ENCODE data around the gene ZNF362. TPM values are rescaled to one million over a fixed set of nuclear protein-coding genes. Genes with fewer than 3 reads are reported as not detected.
A peak's percentile ranks its signal among the peaks of the same experiment; 100 is the strongest.

Gene ZNF362
- total RNA-seq, 1 experiment from 2014 or later, result 26.9 TPM

DNA sequence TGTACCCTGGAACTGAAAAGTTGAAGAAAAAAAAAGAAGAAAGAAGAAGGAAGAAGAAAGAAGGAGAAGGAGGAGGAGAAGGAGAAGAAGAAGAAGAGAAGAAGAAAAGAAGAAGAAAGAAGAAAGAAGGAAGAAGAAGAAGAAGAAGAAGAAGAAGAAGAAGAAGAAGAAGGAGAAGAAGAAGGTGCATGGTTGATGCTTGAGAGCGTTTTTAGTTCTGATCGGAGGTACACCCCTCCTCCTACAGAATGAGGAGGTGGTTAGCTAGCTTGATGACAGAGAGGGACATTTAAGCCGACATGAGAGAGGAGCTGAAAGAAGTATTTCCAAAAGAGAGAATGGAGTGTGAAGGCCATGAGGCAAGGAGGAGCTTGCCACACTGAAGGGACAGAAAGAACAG lies 5.6 kb upstream of the ZNF362 start:
- Mint-ChIP-seq H3K9me3 (ENCODE audit: unreplicated experiment) (peaks cover 10% of the 10 kb centered on the region), H3K4me1 (ENCODE audit: low read depth, unreplicated experiment) (peaks cover 14% of the 10 kb centered on the region), H3K36me3 (ENCODE audit: insufficient read depth, unreplicated experiment) (no peaks in the 10 kb centered on the region), H3K4me3 (ENCODE audit: unreplicated experiment) (no peak overlapping the region), H3K27ac (ENCODE audit: unreplicated experiment) (no peak overlapping the region), H3K27me3 (ENCODE audit: insufficient read depth, unreplicated experiment) (no peaks in the 10 kb centered on the region)
- ChIA-PET POLR2A (no interaction called here), CTCF (no interaction called here)
- Histone ChIP-seq H3K9me3 (no peaks in the 10 kb centered on the region), H3K27me3 (replicated peaks; ENCODE audit: control insufficient read depth, insufficient read depth, low read length) (no peaks in the 10 kb centered on the region), H3K36me3 (ENCODE audit: control insufficient read depth, insufficient read depth, low read length) (no peaks in the 10 kb centered on the region), H3K4me3 (ENCODE audit: low read depth, low read length) (no peak overlapping the region), H3K4me1 (peaks cover 35% of the 10 kb centered on the region)
- intact Hi-C loops (cut with micrococcal nuclease; ENCODE audit: unreplicated experiment), result no loop called here
- no TSS peak for BruUV-seq (replicated peaks)
- no peak for DNase-seq
- no peak for TF ChIP-seq CTCF (IDR thresholded peaks at IDR 0.05; ENCODE audit: insufficient read depth in 1 of 2, low read depth in 1 of 2, low read length in 1 of 2, severe bottlenecking in 1 of 2, unreplicated experiment in 1 of 2)

DNA sequence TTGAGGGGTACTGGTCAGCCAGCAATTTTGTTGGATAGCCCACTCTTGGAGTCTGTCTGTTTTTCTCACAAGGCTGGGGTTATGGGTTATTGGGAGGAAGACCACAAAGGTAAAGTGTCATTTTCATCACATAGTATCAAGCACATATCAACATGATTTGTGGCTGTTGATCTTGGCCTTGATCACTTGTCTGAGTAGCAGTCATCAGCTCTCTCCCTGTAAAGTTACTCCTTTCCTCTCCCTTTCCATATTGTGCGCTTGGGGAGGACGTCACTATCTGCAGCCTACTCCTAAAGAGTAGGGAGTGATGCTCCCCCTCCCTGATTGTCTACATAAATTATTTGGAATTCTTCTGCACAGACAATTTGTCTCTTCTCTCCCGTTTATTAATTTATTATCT lies 1.8 kb upstream of the ZNF362 start:
- H3K4me3 Mint-ChIP-seq (ENCODE audit: unreplicated experiment), result no peak overlapping the region
- H3K36me3 Mint-ChIP-seq (ENCODE audit: insufficient read depth, unreplicated experiment), result peaks cover 6% of the 10 kb centered on the region
- H3K4me1 Mint-ChIP-seq (ENCODE audit: low read depth, unreplicated experiment), result peaks cover 5% of the 10 kb centered on the region
- peaks cover 10% of the 10 kb centered on the region for H3K9me3 Mint-ChIP-seq (ENCODE audit: unreplicated experiment)
- POLR2A ChIA-PET, result no interaction called here
- H3K36me3 ChIP-seq (ENCODE audit: control insufficient read depth, insufficient read depth, low read length), result no peaks in the 10 kb centered on the region
- no TSS peak for BruUV-seq (replicated peaks)
- peaks cover 21% of the 10 kb centered on the region for H3K4me1 ChIP-seq
- DNase-seq, result no peak
- CTCF ChIA-PET, result no interaction called here
- peak overlapping the region; percentile 77 for H3K27ac Mint-ChIP-seq (ENCODE audit: unreplicated experiment)
- H3K27me3 Mint-ChIP-seq (ENCODE audit: insufficient read depth, unreplicated experiment), result no peaks in the 10 kb centered on the region
- intact Hi-C loops (cut with micrococcal nuclease; ENCODE audit: unreplicated experiment), result no loop called here
- no peak overlapping the region for H3K4me3 ChIP-seq (ENCODE audit: low read depth, low read length)
- no peaks in the 10 kb centered on the region for H3K9me3 ChIP-seq
- no peak for TF ChIP-seq CTCF (IDR thresholded peaks at IDR 0.05; ENCODE audit: insufficient read depth in 1 of 2, low read depth in 1 of 2, low read length in 1 of 2, severe bottlenecking in 1 of 2, unreplicated experiment in 1 of 2)
- no peaks in the 10 kb centered on the region for H3K27me3 ChIP-seq (replicated peaks; ENCODE audit: control insufficient read depth, insufficient read depth, low read length)

- ChIA-PET CTCF (no interaction called here), POLR2A (no interaction called here)
- Mint-ChIP-seq H3K9me3 (ENCODE audit: unreplicated experiment) (peaks cover 4% of the 10 kb centered on the region), H3K4me3 (ENCODE audit: unreplicated experiment) (peak overlapping the region; percentile 32), H3K4me1 (ENCODE audit: low read depth, unreplicated experiment) (peaks cover 14% of the 10 kb centered on the region), H3K27me3 (ENCODE audit: insufficient read depth, unreplicated experiment) (no peaks in the 10 kb centered on the region), H3K27ac (ENCODE audit: unreplicated experiment) (peak overlapping the region; percentile 77), H3K36me3 (ENCODE audit: insufficient read depth, unreplicated experiment) (peaks cover 10% of the 10 kb centered on the region)
- TF ChIP-seq CTCF (IDR thresholded peaks at IDR 0.05; ENCODE audit: insufficient read depth in 1 of 2, low read depth in 1 of 2, low read length in 1 of 2, severe bottlenecking in 1 of 2, unreplicated experiment in 1 of 2), result no peak
- Histone ChIP-seq H3K4me3 (ENCODE audit: low read depth, low read length) (peak overlapping the region; percentile 19), H3K27me3 (replicated peaks; ENCODE audit: control insufficient read depth, insufficient read depth, low read length) (no peaks in the 10 kb centered on the region), H3K4me1 (peaks cover 23% of the 10 kb centered on the region), H3K36me3 (ENCODE audit: control insufficient read depth, insufficient read depth, low read length) (no peaks in the 10 kb centered on the region), H3K9me3 (no peaks in the 10 kb centered on the region)
- peak; percentile 24 to 48 for DNase-seq
- no TSS peak for BruUV-seq (replicated peaks)
- intact Hi-C loops (cut with micrococcal nuclease; ENCODE audit: unreplicated experiment), result no loop called here
Measured at GRCh38 chr1:33255347-33256220, 708 bp upstream of the ZNF362 start.

Data from Caco-2 (cell line).